Activated CD8-positive, alpha-beta memory T cell treated with anti-CD3 and anti-CD28 coated beads, Interleukin-2, amount 50 U/mL, for 1 hour (primary cell): Measurements from ENCODE around the gene DDX17.
A peak's percentile ranks its signal among the peaks of the same experiment; 100 is the strongest.

Experiments used
- DNase-seq: peaks from one replicate; pipeline ENCODE4 v3.0.0-alpha.2; 2020; ENCODE audit errors: extremely low read depth

DDX17 gene

DNA sequence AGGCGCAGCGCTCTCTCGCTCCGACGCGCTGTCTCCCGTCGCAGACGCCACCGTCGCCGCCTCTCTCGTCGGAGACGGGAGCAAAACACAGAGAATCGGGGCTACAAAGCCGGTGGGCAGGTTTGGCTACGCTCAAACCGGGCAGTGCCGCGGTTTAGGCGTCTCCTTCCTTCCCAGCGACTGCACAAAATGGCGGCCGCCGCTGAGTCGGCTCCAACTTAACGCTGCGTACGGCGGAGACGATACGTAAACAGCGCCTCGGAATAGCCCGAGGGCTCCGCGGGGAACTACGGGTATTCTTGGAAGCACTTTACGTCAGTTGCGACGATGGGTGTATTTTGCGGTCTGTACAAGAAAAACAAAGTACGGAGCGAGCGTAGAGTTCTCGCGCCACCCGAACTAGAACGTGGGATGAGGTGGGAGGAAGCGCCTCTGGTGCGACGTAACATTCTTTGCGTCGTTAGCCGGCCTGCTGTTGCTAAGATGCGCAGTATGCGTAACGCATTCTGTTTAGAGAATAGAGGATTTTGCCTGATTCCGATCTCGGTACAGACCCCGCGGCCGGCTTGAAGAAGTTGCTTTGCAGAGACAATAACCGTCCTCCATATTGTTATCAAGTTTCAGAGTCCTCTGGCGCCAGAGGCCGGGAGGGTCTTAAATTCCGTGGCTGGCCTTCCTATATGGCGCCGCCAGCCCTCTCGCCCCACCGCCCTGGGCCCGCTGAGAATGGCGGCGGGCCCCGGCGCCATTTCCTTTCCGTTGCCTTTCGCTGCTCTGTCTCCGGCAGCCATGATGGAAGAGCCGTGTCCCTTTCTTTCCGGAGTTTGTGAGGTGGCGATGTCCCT lies at the start of gene DDX17:
TSS of gene DDX17 (minus strand) at position 194 of the 845 bp plus-strand sequence.
- peak; percentile 93 for DNase-seq

DNA sequence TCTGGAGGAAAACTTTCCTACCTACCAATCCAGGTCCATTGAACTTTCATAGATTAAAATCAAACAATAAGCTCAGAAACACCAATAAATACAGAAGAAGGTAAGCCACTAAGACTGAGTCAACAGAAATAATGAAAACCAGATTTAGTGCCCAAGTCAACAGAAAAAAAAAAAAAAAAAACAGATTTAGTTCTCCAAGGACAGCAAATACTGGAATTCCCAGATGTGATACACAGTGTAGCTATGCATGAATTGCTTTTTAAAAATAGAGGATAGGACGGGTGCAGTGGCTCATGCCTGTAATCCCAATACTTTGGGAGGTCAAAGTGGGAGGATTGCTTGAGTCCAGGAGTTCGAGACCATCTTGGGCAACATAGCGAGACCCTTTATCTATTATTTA lies 48.2 kb upstream of the DDX17 start:
- no peak for DNase-seq

DNA sequence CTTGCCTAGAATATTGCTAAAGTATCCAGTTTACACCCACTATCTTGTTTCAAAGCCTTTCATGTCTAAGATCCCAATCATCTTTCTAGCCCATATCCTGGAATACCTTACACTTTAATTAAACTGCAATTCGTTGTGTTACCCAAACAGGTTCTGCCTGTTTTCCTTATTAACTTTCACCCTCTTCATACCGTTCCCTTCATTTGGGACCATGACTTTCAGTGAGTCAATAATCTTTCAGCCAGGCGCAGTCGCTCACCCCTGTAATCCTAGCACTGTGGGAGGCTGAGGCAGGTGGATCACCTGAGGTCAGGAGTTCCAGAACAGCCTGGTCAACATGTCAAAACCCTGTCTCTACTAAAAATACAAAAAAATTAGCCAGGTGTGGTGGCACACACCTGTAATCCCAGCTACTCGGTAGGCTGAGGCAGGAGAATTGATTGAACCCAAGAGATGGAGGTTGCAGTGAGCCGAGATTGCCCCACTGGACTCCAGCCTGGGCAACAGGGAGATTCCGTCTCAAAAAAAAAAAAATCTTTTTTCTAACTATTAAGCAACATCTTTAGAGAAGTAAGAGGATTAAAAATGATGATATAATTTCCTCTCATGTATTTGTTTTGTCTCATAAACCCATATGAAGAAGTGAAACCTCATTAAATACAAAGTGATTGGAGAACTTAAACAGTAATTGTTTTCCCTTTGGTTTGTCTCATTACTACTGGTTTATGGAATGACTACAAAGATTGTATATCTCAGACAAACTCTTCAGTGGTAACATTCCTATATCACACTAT lies 43.2 kb upstream of the DDX17 start:
- DNase-seq: no peak

DNA sequence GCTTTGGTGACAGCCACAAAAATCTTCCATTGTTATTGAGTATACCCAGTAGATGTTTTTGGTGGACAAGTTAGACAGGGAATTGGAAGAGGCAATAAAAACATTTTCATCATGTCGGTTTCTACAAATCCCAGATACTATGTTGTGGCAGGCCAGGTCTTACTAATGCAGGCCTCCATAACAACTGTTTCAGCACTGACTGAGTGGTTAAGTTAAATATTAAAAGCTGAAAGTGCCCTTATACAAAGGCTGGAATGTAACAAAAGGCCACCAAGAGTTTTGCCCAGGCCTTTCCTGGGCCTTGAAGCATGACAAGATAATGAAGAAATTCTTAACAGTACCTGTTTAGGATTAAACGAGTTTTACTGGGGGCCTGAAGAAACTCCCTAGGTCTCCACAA lies 34.6 kb upstream of the DDX17 start:
- no peak for DNase-seq

DNA sequence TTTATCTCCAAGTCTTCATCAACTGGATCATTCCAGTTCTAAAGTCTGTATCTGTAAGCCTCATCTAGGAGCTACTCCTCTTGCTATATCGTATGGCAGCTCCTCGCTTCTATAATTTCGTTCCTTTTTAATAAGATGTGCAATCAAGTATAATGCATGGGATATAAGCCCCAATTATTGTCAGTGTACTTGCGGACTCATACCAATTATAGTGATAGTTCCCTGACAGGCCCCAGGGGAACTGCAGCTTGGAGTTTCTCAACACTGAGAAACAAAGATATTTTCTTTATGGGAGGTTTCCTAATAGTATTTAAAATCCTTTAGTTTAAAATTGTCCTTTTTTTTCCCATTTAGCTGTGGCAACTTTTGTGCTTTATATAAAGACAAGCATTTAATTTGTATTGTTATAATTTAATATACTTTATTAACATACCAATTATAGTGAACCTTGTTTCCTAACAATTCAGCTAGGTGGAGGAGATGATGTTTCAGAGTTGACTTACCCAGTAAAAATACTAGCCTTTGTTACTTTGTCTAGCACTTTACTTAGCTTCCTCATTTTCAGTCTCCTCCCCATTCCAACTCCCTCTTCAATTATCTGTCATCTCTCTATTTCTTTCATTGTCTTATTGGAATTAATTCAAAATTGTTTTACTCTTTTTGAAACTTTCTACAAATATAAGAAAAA lies 25.3 kb upstream of the DDX17 start:
- no peak for DNase-seq

DNA sequence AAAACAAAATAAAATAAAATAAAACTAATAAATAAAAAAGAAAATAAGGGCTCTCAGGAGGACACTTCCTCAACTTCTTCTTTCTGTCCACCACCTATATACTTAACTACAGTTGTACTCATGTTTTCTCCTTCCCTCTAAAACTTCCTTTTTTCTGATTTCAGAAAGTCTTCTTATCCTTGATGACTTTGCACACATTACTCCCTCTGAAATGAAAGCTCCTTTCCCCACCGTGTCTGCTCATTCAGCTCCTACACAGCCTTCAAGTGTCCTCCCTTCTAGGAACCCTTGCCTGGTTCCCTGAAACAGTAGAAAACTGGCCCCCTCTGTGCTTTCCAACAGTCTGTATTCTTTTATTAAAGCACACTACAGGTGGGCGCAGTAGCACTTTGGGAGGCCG lies 18.3 kb upstream of the DDX17 start:
- no peak for DNase-seq

DNA sequence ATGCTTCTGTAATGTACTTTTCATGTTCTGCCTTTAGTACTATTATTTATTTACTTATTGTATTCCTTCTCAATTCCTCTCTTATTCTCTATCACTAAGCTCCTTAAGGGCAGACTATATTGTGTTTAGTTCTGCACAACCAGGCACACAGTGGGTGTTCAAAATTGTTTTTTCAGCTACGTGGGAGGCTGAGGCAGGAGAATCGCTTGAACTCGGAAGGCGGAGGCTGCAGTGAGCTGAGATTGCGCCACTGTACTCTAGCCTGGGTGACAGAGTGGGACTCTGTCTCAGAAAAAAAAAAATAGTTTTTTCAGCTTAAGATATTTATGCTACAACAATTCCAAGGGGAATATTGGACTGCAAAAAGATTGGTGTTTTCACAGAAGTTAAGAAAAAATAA lies 17.4 kb upstream of the DDX17 start:
- DNase-seq: no peak

DNA sequence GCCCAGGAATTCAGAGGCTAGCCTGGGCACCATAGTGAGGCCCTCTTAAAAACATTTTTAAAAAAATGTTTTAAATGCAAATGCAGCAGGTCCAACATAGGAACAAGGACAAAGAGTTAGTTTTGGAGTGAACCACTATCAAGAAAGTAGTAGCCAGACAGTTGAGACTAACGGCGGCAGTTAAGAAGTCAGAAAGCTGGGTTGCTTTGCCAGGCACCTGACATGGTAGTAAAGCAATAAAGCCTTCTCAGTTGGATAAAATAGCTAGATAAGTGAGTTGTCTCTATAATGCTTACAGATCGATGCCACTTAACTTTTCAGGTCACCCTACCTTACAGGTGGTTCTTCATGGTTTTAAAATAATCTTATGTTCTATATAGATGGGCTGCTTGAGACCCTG lies 16.9 kb upstream of the DDX17 start:
- DNase-seq: no peak

DNA sequence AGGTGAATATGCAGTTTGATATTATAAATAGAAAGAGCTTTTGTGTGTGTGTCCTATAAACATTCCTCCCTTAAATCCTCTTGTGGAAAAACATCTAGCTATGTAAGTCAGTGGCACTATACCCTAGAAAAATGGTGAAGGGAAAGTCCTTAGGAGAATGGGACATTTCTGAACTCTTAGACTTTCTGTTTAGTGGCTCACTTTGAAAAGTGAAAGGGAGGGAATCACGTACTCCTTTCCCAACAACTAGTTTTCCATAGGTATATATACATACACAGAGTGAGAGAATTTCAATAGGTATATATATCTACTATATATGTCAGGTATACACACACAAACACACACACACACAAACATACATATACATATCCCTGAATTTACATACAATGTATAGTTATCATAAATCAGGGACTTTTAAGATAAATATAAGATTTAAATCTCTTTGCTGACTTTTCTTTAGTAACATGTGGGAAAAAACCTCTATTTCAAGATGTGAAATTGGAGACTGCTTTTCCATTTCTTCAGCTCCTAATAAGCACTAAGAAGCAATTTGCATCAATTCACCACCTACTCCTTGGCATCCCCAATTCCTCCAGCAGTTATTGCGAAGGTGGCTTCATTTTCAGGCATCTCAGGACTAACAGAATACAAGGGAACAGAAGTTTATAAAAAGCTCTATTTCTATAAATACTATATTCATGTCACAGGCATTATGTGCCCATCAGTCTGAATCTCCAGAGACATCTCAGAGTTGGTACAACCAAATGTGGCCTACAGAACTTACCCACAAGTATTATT lies 13.5 kb upstream of the DDX17 start:
- DNase-seq: no peak

DNA sequence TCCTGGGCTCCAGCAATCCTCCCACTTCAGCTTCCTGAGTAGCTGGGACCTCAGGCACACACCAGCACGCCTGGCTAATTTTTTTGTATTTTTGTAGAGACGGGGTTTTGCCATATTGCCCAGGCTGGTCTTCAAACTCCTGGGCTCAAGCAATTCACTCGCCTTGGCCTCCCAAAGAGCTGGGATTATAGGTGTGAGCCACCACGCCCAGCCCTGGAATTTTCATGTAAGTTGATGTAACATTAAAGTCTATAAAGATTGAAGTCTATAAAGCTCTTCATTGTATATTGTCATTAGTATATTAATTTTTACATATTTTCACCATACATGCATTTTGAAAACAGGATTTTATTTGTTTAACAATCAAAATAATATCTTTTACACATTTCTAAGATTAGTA lies 12.5 kb upstream of the DDX17 start:
- no peak for DNase-seq

DNA sequence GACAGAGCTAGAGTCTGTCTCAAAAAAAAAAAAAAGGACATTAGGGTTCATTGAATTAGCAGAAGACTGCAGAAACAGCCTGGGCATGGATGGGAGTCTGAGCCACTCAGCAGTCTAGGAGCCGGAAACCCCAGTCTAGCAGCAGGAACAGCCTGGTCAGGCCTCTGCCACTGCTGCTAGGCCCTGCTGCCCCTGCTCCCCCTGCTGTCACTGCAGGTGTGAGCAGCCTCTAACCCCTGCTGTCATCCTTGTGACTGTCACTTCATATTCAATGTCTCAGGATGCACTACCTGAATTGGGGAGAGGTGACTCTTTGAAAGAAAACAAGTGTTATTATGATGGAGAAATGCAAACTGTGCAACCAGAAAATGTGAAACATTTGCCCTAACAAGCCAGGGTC lies 7.0 kb upstream of the DDX17 start:
- DNase-seq: peak; percentile 17

DNA sequence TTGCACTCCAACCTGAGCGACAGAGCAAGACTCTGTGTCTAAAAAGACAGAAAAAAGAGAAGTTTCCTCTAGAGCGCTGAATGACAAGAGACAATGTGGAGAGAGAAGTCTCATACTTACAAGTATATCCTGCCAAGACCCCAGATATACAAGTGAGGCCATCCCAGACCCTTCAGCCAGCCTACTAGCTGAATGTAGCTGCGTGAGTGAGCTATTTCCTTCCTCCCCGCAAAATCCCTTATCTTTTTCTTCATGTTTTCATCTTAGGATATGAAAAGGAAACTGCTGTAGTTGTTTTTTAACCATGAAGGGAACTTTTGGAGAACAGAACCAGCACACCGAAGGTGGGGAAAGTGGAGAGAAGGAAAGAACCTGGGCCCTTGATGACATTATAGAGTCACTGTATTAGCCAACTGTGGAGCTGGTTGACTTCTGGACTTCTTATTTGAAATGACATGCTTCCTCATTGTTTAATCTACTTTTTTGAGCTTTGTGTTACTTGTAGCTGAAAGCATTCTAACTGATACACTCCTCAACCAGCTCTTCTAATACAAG lies 4.4 kb upstream of the DDX17 start:
- no peak for DNase-seq

DNA sequence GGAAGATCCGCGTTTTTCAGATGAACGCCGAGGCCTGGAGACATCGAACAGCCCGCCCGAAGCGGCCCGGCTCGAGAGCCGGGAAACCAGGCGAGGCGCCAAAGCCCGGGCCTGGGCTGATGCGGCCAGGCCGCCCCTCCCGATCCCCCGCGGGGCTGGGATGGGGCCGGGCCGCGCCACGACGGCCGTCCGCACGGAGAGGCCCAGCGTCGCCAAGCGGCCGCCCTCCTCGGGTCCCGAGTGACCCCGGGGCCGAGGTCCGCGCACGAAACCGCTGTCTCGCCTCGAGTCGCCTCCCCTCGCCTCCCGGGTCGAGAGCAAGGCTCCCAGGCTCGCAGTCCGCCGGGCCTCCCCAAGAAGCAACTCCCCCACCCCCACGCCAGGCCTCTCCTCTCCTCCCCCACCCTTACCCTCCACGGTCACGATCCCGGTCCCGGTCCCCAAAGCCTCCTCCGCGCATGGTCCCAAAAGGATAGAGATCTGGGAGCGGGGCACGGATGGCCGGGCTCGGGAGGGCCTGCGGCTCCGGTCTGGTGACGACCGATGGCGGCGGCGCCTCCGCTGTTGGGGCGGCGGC lies 482 bp downstream of the DDX17 start:
- DNase-seq: peak; percentile 12

DNA sequence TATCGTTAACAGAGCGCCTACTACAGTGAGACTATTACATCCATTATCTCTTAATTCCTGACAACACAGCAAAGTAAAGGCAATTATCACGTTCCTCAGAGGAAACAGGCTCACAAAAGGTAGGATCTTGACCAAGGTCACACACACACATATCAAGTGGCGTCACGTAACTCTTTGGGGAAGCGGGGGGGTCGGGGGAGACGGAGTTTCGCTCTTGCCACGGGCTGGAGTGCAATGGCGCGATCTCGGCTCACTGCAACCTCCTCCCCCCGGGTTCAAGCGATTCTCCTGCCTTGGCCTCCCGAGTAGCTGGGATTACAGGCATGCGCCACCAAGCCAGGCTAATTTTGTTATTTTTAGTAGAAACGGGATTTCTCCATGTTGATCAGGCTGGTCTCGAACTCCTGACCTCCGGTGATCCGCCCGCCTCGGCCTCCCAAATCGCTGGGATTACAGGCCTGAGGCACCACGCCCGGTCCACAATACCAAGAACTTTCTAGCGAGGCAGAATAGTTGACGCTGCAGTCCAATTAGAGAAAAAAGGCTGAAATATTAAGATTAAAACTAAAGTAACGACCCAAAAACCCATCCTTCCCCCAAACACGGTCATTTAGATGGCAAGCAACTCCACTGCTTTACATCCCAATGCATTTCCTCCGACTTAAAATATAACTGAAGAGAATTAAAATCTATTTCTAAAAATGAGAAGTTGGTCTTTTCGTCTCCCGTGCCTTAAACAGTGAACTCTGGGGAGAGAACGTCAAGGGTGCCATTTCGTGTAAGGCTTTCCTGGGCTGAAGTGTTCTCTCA lies 1.2 kb downstream of the DDX17 start:
- peak; percentile 14 for DNase-seq

DNA sequence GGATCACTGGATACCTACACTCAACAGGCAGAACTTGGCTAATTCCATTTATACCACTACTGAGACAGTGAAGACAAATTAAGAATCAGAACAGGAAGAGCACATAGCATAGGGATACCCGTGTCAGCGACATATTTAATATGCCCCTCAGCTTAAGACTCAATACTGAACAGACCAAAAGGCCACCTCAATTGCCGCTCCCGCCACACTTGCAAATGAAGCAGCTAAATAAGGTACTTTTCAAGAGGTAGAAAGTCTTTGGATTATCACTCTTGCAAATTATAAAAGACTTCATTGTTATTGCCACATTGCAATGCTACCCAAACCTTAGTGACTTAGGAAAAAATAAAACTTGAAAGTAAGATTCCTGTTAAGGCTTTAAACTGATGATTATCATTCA lies 3.1 kb downstream of the DDX17 start:
- no peak for DNase-seq

DNA sequence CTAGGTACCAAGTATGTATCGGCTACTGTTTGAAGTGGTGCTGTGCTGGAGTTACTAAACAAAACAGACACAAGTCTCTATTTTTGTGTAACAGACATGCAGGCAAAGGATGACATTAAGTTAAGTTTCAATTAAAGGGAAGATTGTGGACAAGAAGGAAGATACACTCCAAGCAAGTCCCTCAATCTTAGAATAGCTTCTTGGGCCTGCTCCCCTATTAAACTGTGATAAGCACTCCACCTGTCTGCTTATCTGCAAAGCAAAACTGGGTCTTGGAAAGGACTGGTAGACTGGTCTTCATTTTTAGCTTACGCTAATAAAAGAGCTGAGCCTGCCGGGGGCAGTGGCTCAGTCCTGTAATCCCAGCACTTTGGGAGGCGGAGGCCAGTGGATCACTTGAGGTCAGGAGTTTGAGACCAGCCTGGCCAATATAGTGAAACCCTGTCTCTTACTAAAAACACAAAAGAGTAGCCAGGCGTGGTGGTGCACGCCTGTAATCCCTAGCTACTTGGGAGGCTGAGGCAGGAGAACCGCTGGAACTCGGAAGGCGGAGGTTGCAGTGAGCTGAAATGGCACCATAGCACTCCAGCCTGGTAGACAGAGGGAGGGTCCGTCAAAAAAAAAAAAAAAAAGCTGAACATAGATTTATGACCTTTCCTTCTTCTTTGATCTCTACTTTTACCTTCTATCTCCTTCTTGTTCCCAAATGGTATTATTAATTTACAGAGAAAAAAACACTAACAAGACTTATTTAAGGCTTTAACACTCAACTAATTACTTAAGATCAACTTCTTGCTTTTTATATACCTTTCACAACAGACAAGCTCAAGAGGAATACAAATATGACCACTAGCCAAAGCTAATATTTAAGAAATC lies 4.1 kb downstream of the DDX17 start:
- no peak for DNase-seq

DNA sequence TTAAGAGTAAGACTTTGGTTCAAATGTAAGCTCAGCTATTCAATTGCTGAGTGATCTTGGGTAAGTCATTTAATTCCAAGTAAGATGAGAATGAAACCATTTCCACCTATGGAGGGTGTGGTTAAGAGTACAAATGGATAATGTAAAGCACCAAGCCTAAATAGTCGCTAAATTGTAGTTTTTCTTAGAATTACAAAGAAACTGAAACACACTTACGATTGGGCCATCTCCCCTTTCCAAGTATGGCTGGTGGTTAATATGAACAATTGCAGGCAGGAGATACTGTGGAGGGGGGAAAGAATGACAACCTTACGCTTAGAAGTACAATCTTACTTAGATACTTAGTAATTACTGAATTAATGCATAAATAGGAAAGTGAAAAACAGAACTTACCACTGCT lies 8.2 kb downstream of the DDX17 start:
- no peak for DNase-seq

DNA sequence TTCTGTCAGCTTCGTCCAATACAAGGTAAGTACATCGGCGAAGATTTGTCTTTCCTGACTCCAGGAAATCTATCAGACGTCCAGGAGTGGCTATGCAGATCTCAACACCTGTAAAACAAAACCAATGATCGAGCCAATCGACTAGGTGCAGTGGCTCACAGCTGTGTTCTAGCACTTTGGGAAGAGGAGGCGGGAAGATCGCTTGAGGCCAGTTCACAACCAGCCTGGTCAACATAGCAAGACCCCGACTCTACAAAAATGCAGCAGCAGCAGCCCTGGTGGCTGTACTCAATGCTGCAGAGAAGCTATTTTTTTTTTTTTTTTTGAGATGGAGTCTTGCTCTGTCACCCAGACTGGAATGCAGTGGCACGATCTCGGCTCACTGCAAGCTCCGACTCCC lies 11.2 kb downstream of the DDX17 start:
- DNase-seq: no peak

DNA sequence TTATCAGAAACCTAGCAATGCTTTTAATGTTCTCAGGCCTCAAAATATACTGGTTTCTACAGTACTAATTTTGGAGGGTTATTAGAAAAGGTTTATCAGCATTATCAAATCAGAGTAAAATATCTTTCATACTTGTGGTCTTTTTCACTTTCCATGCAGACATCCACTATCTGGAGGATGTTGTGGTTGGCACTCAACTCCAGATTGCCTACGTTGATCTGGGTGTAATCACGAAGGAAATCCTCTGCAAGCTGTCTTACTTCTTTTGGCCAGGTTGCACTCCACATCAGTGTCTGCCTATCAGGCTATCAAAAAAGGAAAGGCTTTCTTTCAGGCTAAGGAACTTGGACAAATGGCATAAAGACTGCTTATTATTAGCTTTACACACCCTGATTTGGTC lies 11.6 kb downstream of the DDX17 start:
- DNase-seq: no peak
